K562 (cell line): ENCODE measurements around the gene ADAMTS6.

Experiments used
- E2F8 ChIP-seq: fragments of 450-650 bp; IDR thresholded peaks from 2 replicates; pipeline ENCODE4 v1.7.1; 2018; ENCODE audit warnings: mild to moderate bottlenecking, low read depth; ENCODE audit not compliant: partially characterized antibody
- HDAC6 ChIP-seq: IDR thresholded peaks from 2 replicates; pipeline ENCODE4 v1.6.1; 2012; ENCODE audit warnings: low read depth, mild to moderate bottlenecking, control low read depth, inconsistent platforms, low read length, moderate library complexity
- POLR2A ChIP-seq: fragments of 450-650 bp; conservative IDR thresholded peaks from 2 replicates; pipeline ENCODE4 v1.6.1; 2016
- ZC3H11A ChIP-seq: IDR thresholded peaks from 2 replicates; pipeline ENCODE4 v1.6.1; 2012; ENCODE audit warnings: low read depth, low read length, improper control_type of control experiment
- ZEB2 ChIP-seq: fragments of 450-650 bp; IDR thresholded peaks from 2 replicates; pipeline ENCODE4 v1.6.1; 2016
- ZNF639 ChIP-seq, 2 experiments: fragments of 200-800 bp in 1 of 2; sonication (Bioruptor generic) in 1 of 2; sonication (generic) in 1 of 2; formaldehyde crosslinking in 1 of 2; IDR thresholded peaks in 1 of 2; conservative IDR thresholded peaks in 1 of 2; 2 replicates each; pipeline versions ENCODE4 v1.5.0 to v1.6.1; 2016 to 2020; ENCODE audit warnings: missing compliant biosample characterization in 1 of 2, missing genetic modification characterization in 1 of 2, missing genetic modification reagents in 1 of 2
- TF ChIP-seq, protein P1 (sequence below), 2 experiments: fragments of 150-350 bp in 1 of 2; IDR thresholded peaks; 2 replicates each; pipeline ENCODE4 v1.6.1; 2012 to 2016; ENCODE audit warnings: low read depth in 2 of 2, low read length in 2 of 2, mild to moderate bottlenecking in 1 of 2, moderate library complexity in 1 of 2
- TF ChIP-seq, protein P2 (sequence below): fragments of 150-350 bp; IDR thresholded peaks from 2 replicates; pipeline ENCODE4 v1.6.1; 2014; ENCODE audit warnings: low read depth, mild to moderate bottlenecking, low read length, borderline replicate concordance

DNA sequence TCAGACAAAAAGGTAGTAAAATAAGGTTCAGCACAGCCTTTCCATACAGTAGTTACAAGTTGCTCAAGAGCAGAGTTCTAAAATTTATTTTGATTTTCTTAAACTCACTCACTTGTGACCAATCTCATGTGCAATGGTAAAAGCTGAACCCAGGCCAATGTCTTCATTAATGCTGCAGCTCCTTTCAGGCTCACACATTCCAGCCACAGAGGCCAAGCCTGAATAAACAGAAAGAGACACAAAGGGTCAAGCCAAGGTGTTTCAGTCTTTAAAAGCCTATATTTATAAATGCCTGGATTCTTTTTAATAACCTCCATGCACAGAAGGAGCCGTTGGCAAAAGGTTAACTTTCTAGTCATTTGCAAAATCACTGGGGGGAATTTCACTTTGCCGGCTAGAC, 152.5 kb downstream of the ADAMTS6 start:
- TF ChIP-seq, protein P1, sequence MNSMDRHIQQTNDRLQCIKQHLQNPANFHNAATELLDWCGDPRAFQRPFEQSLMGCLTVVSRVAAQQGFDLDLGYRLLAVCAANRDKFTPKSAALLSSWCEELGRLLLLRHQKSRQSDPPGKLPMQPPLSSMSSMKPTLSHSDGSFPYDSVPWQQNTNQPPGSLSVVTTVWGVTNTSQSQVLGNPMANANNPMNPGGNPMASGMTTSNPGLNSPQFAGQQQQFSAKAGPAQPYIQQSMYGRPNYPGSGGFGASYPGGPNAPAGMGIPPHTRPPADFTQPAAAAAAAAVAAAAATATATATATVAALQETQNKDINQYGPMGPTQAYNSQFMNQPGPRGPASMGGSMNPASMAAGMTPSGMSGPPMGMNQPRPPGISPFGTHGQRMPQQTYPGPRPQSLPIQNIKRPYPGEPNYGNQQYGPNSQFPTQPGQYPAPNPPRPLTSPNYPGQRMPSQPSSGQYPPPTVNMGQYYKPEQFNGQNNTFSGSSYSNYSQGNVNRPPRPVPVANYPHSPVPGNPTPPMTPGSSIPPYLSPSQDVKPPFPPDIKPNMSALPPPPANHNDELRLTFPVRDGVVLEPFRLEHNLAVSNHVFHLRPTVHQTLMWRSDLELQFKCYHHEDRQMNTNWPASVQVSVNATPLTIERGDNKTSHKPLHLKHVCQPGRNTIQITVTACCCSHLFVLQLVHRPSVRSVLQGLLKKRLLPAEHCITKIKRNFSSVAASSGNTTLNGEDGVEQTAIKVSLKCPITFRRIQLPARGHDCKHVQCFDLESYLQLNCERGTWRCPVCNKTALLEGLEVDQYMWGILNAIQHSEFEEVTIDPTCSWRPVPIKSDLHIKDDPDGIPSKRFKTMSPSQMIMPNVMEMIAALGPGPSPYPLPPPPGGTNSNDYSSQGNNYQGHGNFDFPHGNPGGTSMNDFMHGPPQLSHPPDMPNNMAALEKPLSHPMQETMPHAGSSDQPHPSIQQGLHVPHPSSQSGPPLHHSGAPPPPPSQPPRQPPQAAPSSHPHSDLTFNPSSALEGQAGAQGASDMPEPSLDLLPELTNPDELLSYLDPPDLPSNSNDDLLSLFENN (IDR thresholded peaks at IDR 0.05; ENCODE audit: low read depth in 2 of 2, low read length in 2 of 2) = no peak
- no peak for TF ChIP-seq HDAC6
- TF ChIP-seq, protein P2, sequence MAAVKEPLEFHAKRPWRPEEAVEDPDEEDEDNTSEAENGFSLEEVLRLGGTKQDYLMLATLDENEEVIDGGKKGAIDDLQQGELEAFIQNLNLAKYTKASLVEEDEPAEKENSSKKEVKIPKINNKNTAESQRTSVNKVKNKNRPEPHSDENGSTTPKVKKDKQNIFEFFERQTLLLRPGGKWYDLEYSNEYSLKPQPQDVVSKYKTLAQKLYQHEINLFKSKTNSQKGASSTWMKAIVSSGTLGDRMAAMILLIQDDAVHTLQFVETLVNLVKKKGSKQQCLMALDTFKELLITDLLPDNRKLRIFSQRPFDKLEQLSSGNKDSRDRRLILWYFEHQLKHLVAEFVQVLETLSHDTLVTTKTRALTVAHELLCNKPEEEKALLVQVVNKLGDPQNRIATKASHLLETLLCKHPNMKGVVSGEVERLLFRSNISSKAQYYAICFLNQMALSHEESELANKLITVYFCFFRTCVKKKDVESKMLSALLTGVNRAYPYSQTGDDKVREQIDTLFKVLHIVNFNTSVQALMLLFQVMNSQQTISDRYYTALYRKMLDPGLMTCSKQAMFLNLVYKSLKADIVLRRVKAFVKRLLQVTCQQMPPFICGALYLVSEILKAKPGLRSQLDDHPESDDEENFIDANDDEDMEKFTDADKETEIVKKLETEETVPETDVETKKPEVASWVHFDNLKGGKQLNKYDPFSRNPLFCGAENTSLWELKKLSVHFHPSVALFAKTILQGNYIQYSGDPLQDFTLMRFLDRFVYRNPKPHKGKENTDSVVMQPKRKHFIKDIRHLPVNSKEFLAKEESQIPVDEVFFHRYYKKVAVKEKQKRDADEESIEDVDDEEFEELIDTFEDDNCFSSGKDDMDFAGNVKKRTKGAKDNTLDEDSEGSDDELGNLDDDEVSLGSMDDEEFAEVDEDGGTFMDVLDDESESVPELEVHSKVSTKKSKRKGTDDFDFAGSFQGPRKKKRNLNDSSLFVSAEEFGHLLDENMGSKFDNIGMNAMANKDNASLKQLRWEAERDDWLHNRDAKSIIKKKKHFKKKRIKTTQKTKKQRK = no peak
- TF ChIP-seq ZC3H11A = no peak
- TF ChIP-seq E2F8 = no peak
- no peak for TF ChIP-seq ZNF639 (CRISPR knock-in tag; conservative IDR thresholded peaks at IDR 0.05 in 1 of 2, IDR thresholded peaks at IDR 0.05 in 1 of 2)
- no peak for TF ChIP-seq POLR2A
- TF ChIP-seq ZEB2 = no peak
